Measurements from ENCODE around the gene ANXA2R. TPM values are rescaled to one million over a fixed set of nuclear protein-coding genes. Genes with fewer than 3 reads are reported as not detected.
A peak's percentile ranks its signal among the peaks of the same experiment; 100 is the strongest.

The ANXA2R gene
- total and polyA plus RNA-seq, 2 of the 13 experiments (the other 11 are each of a cell fraction or from before 2014, with no cell fraction given) = 0.95 to 1.3 TPM

- TF ChIP-seq KAT2B (IDR thresholded peaks at IDR 0.05; ENCODE audit: borderline replicate concordance, low read depth, low read length) (no peak), PHF8 (CRISPR knock-in tag; IDR thresholded peaks at IDR 0.05) (peak; percentile 58; the same call in 1 of the 2 replicates), FOSL1 (CRISPR knock-in tag; IDR thresholded peaks at IDR 0.05; ENCODE audit: borderline replicate concordance) (no peak), ZBTB7B (CRISPR knock-in tag; IDR thresholded peaks at IDR 0.05) (peak; percentile 38; the same call in 1 of the 2 replicates), ZNF766 (CRISPR knock-in tag; IDR thresholded peaks at IDR 0.05; ENCODE audit: borderline replicate concordance) (no peak), YEATS2 (CRISPR knock-in tag; IDR thresholded peaks at IDR 0.05; ENCODE audit: borderline replicate concordance) (peak; percentile 62; the same call in 1 of the 2 replicates), RXRA (CRISPR knock-in tag; IDR thresholded peaks at IDR 0.05) (peak; percentile 72), MED1 (CRISPR knock-in tag; IDR thresholded peaks at IDR 0.05) (peak; percentile 88), ZNF530 (CRISPR knock-in tag; IDR thresholded peaks at IDR 0.05; ENCODE audit: low read depth) (no peak), ZNF326 (CRISPR knock-in tag; IDR thresholded peaks at IDR 0.05; ENCODE audit: borderline replicate concordance) (no peak), ZNF761 (CRISPR knock-in tag; conservative IDR thresholded peaks at IDR 0.05) (peak; percentile 68; the same call in 1 of the 2 replicates), ZSCAN22 (CRISPR knock-in tag; IDR thresholded peaks at IDR 0.05) (no peak), ZBTB40 (IDR thresholded peaks at IDR 0.05) (no peak), ZBTB40 (CRISPR knock-in tag; IDR thresholded peaks at IDR 0.05) (peak; percentile 59; the same call in 1 of the 2 replicates), POLR2AphosphoS2 (IDR thresholded peaks at IDR 0.05; ENCODE audit: low read depth, low read length) (no peak), TMF1 (CRISPR knock-in tag; IDR thresholded peaks at IDR 0.05; ENCODE audit: low read depth) (no peak), ZNF747 (CRISPR knock-in tag; IDR thresholded peaks at IDR 0.05; ENCODE audit: borderline replicate concordance) (0 out of 2 replicates have a peak, but pooled peaks have one; percentile 58), ZBTB43 (CRISPR knock-in tag; conservative IDR thresholded peaks at IDR 0.05) (0 out of 2 replicates have a peak, but pooled peaks have one; percentile 68)
These were observed 31.6 kb downstream of the ANXA2R start (continued) for GRCh38 chr5:43008363-43009153.
